ENCODE results near the gene CNTN5.

The CNTN5 gene

DNA sequence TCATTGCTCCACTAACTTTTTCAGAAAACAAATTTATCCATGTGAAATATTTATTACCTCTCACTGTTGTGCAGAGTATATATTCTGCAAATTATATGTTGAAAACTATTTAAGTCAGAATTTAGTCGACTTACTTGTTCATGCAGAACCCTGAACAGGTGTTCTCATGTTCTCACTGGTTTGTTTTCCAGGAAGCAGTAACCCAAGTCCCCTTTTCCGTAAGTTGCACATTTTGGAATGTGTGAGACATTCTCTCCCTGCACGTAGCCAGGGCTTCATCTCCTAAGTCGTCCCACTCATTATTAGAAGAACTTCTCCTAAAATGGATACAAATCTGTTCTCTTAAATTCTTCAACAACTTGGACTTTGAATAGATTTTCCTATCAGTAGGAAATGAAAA is 524.9 kb downstream of the CNTN5 start:
- Histone ChIP-seq H3K27me3 (ENCODE audit: control insufficient read depth, insufficient read depth, low read length) (no peaks in the 10 kb centered on the region), H3K9me3 (ENCODE audit: control insufficient read depth, low read length) (no peaks in the 10 kb centered on the region), H3K9ac (ENCODE audit: low read length) (no peak overlapping the region), H3K36me3 (ENCODE audit: control insufficient read depth, insufficient read depth, low read length) (no peaks in the 10 kb centered on the region), H3K4me3 (ENCODE audit: low read length) (no peak overlapping the region), H3K4me1 (ENCODE audit: control insufficient read depth, insufficient read depth, low read length) (no peaks in the 10 kb centered on the region)

DNA sequence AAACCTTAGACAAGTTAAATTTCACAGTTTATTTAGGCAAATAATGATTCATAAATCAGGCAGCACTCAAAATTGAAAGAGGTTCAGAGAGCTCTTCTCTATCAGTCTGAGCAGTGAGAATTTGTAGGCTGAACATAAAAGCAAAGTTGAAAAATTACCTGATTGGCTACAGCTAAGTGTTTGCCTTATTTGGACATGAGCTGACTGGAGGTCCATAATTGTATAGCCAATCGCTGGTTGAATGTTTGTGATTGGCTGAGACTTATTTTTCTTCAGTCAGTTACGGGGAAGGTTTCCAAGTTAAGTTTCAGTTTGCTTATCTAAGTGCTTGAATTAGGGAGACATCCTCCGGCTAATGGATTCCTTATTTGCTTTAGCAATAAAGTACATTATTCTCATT is 527.5 kb downstream of the CNTN5 start:
- Histone ChIP-seq H3K9ac (ENCODE audit: low read length) (no peak overlapping the region), H3K4me3 (ENCODE audit: low read length) (no peak overlapping the region), H3K9me3 (ENCODE audit: control insufficient read depth, low read length) (no peaks in the 10 kb centered on the region), H3K36me3 (ENCODE audit: control insufficient read depth, insufficient read depth, low read length) (no peaks in the 10 kb centered on the region), H3K4me1 (ENCODE audit: control insufficient read depth, insufficient read depth, low read length) (no peaks in the 10 kb centered on the region), H3K27me3 (ENCODE audit: control insufficient read depth, insufficient read depth, low read length) (no peaks in the 10 kb centered on the region)

- H3K36me3 ChIP-seq (ENCODE audit: control insufficient read depth, insufficient read depth, low read length) = no peaks in the 10 kb centered on the region
- H3K4me1 ChIP-seq (ENCODE audit: control insufficient read depth, insufficient read depth, low read length) = no peaks in the 10 kb centered on the region
- no peak overlapping the region for H3K9ac ChIP-seq (ENCODE audit: low read length)
- H3K4me3 ChIP-seq (ENCODE audit: low read length) = no peak overlapping the region
- no peaks in the 10 kb centered on the region for H3K9me3 ChIP-seq (ENCODE audit: control insufficient read depth, low read length)
- no peaks in the 10 kb centered on the region for H3K27me3 ChIP-seq (ENCODE audit: control insufficient read depth, insufficient read depth, low read length)
Measured at GRCh38 chr11:99554232-99554903, 533.6 kb downstream of the CNTN5 start.

GRCh38 chr11:99555486-99555885 is 534.7 kb downstream of the CNTN5 start:
- Histone ChIP-seq H3K36me3 (ENCODE audit: control insufficient read depth, insufficient read depth, low read length) (no peaks in the 10 kb centered on the region), H3K4me3 (ENCODE audit: low read length) (no peak overlapping the region), H3K9me3 (ENCODE audit: control insufficient read depth, low read length) (no peaks in the 10 kb centered on the region), H3K4me1 (ENCODE audit: control insufficient read depth, insufficient read depth, low read length) (no peaks in the 10 kb centered on the region), H3K9ac (ENCODE audit: low read length) (no peak overlapping the region), H3K27me3 (ENCODE audit: control insufficient read depth, insufficient read depth, low read length) (no peaks in the 10 kb centered on the region)

DNA sequence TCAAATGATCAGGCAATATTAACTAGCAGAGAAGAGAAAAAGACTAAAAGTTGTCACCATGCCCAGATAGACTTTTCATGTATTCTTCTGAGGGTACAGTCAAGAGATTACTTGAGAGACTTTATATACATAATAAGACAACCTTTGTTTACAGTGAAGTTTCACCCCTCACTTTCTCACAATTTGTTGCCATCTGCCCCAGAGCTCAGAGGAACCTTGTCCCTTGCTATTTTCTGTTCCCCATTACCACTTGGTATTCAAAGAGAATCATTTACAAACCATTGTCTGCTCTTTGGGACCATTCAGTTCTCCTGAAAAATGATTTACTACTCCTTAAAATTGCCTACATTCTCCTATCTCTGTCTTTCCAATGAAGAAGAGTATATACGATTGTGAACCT is 544.6 kb downstream of the CNTN5 start:
- no peaks in the 10 kb centered on the region for H3K36me3 ChIP-seq (ENCODE audit: control insufficient read depth, insufficient read depth, low read length)
- no peak overlapping the region for H3K4me3 ChIP-seq (ENCODE audit: low read length)
- H3K9me3 ChIP-seq (ENCODE audit: control insufficient read depth, low read length) = no peaks in the 10 kb centered on the region
- no peaks in the 10 kb centered on the region for H3K27me3 ChIP-seq (ENCODE audit: control insufficient read depth, insufficient read depth, low read length)
- no peaks in the 10 kb centered on the region for H3K4me1 ChIP-seq (ENCODE audit: control insufficient read depth, insufficient read depth, low read length)
- H3K9ac ChIP-seq (ENCODE audit: low read length) = no peak overlapping the region

GRCh38 chr11:99567334-99567956 is 546.7 kb downstream of the CNTN5 start:
- no peaks in the 10 kb centered on the region for H3K36me3 ChIP-seq (ENCODE audit: control insufficient read depth, insufficient read depth, low read length)
- no peaks in the 10 kb centered on the region for H3K9me3 ChIP-seq (ENCODE audit: control insufficient read depth, low read length)
- H3K4me3 ChIP-seq (ENCODE audit: low read length) = no peak overlapping the region
- H3K4me1 ChIP-seq (ENCODE audit: control insufficient read depth, insufficient read depth, low read length) = no peaks in the 10 kb centered on the region
- H3K9ac ChIP-seq (ENCODE audit: low read length) = no peak overlapping the region
- no peaks in the 10 kb centered on the region for H3K27me3 ChIP-seq (ENCODE audit: control insufficient read depth, insufficient read depth, low read length)

GRCh38 chr11:99568808-99569207 is 548.1 kb downstream of the CNTN5 start:
- no peak overlapping the region for H3K9ac ChIP-seq (ENCODE audit: low read length)
- H3K4me1 ChIP-seq (ENCODE audit: control insufficient read depth, insufficient read depth, low read length) = no peaks in the 10 kb centered on the region
- no peaks in the 10 kb centered on the region for H3K9me3 ChIP-seq (ENCODE audit: control insufficient read depth, low read length)
- H3K27me3 ChIP-seq (ENCODE audit: control insufficient read depth, insufficient read depth, low read length) = no peaks in the 10 kb centered on the region
- H3K4me3 ChIP-seq (ENCODE audit: low read length) = no peak overlapping the region
- no peaks in the 10 kb centered on the region for H3K36me3 ChIP-seq (ENCODE audit: control insufficient read depth, insufficient read depth, low read length)

GRCh38 chr11:99571094-99571493 is 550.3 kb downstream of the CNTN5 start:
- H3K9me3 ChIP-seq (ENCODE audit: control insufficient read depth, low read length) = no peaks in the 10 kb centered on the region
- H3K36me3 ChIP-seq (ENCODE audit: control insufficient read depth, insufficient read depth, low read length) = no peaks in the 10 kb centered on the region
- H3K4me3 ChIP-seq (ENCODE audit: low read length) = no peak overlapping the region
- H3K9ac ChIP-seq (ENCODE audit: low read length) = no peak overlapping the region
- no peaks in the 10 kb centered on the region for H3K27me3 ChIP-seq (ENCODE audit: control insufficient read depth, insufficient read depth, low read length)
- no peaks in the 10 kb centered on the region for H3K4me1 ChIP-seq (ENCODE audit: control insufficient read depth, insufficient read depth, low read length)

DNA sequence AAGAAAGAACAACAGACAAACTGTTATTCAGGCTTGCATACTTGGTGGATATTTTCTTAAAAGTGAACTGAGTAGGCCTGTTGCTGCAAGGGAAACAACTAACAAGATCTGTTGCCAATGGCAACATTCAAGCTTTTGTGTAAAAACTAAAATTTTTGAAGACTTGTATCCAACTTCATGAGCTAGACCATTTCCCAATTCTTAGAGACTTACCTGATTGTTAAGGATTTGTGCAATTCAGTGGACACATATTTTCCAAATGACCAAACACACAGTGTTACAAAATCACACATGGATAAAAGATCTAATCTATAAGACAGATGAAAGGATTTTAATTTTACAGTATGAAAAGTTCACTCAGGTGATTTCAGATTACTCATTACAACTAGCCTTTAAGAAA is 564.1 kb downstream of the CNTN5 start:
- H3K9ac ChIP-seq (ENCODE audit: low read length) = no peak overlapping the region
- no peak overlapping the region for H3K4me3 ChIP-seq (ENCODE audit: low read length)
- H3K9me3 ChIP-seq (ENCODE audit: control insufficient read depth, low read length) = no peaks in the 10 kb centered on the region

DNA sequence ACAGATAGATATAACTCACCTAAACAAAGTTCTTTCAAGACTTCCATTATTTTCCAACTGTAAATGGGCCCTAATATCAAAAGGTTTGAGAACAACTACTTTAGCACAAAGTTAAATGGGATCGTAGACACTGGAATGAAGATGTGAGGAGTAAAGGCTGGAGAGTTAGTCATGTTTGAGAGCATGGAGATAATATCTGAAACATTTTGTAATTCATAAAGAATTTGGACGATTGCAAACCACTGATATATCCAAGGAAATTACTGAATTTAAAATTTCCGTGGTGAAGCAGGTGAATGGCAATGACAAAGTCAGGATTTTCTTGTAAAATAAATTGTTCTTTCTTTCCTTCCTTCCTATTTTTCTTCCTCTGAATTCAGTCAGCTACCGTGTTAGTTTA is 564.9 kb downstream of the CNTN5 start:
- H3K27me3 ChIP-seq (ENCODE audit: control insufficient read depth, insufficient read depth, low read length) = no peaks in the 10 kb centered on the region
- no peaks in the 10 kb centered on the region for H3K36me3 ChIP-seq (ENCODE audit: control insufficient read depth, insufficient read depth, low read length)
- H3K9ac ChIP-seq (ENCODE audit: low read length) = no peak overlapping the region
- no peaks in the 10 kb centered on the region for H3K4me1 ChIP-seq (ENCODE audit: control insufficient read depth, insufficient read depth, low read length)
- no peak overlapping the region for H3K4me3 ChIP-seq (ENCODE audit: low read length)
- H3K9me3 ChIP-seq (ENCODE audit: control insufficient read depth, low read length) = no peaks in the 10 kb centered on the region

More for the DNA sequence above, 564.1 kb downstream of the CNTN5 start:
- Histone ChIP-seq H3K36me3 (ENCODE audit: control insufficient read depth, insufficient read depth, low read length) (no peaks in the 10 kb centered on the region), H3K4me1 (ENCODE audit: control insufficient read depth, insufficient read depth, low read length) (no peaks in the 10 kb centered on the region), H3K27me3 (ENCODE audit: control insufficient read depth, insufficient read depth, low read length) (no peaks in the 10 kb centered on the region)

DNA sequence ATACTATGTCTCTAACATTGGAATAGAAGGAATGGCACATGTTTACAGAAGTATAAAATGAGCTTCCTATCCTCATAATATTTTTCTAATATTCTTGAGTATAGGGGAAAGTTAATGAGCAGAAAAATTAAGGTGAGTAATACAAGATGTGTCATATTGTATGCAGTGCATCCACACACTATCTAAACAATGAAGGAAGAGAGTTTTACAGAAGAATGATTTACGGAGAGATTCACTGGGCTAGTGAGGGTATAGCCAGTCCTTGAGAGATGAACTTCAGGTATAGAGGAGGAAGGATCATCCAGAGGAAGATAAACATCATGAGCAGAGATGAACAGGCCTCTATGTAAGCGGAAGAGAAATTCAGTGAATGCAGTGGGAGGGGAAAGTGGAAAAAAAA is 569.0 kb downstream of the CNTN5 start:
- Histone ChIP-seq H3K9me3 (ENCODE audit: control insufficient read depth, low read length) (no peaks in the 10 kb centered on the region), H3K4me1 (ENCODE audit: control insufficient read depth, insufficient read depth, low read length) (no peaks in the 10 kb centered on the region), H3K36me3 (ENCODE audit: control insufficient read depth, insufficient read depth, low read length) (no peaks in the 10 kb centered on the region), H3K4me3 (ENCODE audit: low read length) (no peak overlapping the region), H3K27me3 (ENCODE audit: control insufficient read depth, insufficient read depth, low read length) (no peaks in the 10 kb centered on the region), H3K9ac (ENCODE audit: low read length) (no peak overlapping the region)

DNA sequence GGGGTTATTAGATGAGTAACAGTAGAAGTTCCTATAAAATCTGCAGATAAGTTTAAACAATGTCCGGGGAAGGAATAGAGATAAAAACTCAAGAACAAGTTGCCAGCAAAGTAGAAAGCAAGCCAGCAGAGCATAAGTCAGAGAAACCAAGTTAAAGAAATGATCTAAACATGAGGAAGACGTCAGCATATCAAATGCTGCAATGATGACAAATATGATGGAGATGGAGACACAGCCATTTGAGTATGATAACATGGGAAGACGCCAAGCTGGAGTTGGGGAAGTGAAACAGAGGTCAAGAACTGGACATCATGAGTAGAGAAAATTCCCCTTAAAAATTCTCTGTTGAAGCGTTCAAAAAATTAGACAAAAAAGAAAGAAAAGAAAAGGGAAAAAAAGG is 571.5 kb downstream of the CNTN5 start:
- no peak overlapping the region for H3K4me3 ChIP-seq (ENCODE audit: low read length)
- no peaks in the 10 kb centered on the region for H3K36me3 ChIP-seq (ENCODE audit: control insufficient read depth, insufficient read depth, low read length)
- no peak overlapping the region for H3K9ac ChIP-seq (ENCODE audit: low read length)
- no peaks in the 10 kb centered on the region for H3K9me3 ChIP-seq (ENCODE audit: control insufficient read depth, low read length)
- H3K27me3 ChIP-seq (ENCODE audit: control insufficient read depth, insufficient read depth, low read length) = no peaks in the 10 kb centered on the region
- H3K4me1 ChIP-seq (ENCODE audit: control insufficient read depth, insufficient read depth, low read length) = no peaks in the 10 kb centered on the region

Measured in mucosa of stomach (tissue), 1 donor.